Neural progenitor cell (in vitro differentiated cells): ENCODE data around the gene ACSBG1.

Experiments used
- CTCF ChIP-seq: fragments of 200-600 bp; sonication (generic); IDR thresholded peaks from 2 replicates; pipeline ENCODE4 v1.5.1; 2017; ENCODE audit warnings: antibody characterized with exemption, mild to moderate bottlenecking
- EZH2 ChIP-seq: fragments of 200-600 bp; sonication (generic); IDR thresholded peaks from 2 replicates; pipeline ENCODE4 v1.6.1; 2017; ENCODE audit warnings: antibody characterized with exemption, mild to moderate bottlenecking, moderate library complexity
- EZH2phosphoT487 ChIP-seq: fragments of 200-600 bp; sonication (generic); IDR thresholded peaks from 2 replicates; pipeline ENCODE4 v1.6.1; 2017; ENCODE audit warnings: antibody characterized with exemption

GRCh38 chr15:78260489-78260888 is 26.1 kb upstream of the ACSBG1 start:
- TF ChIP-seq EZH2 (no peak), CTCF (no peak), EZH2phosphoT487 (no peak)
